HEK293 (cell line): Measurements from ENCODE around the gene SLC19A1.

Experiments
- AEBP2 ChIP-seq: fragments of 450-650 bp; formaldehyde crosslinking; IDR thresholded peaks from 2 replicates; pipeline ENCODE4 v1.5.1; 2016; ENCODE audit warnings: missing biosample characterization, missing genetic modification characterization, borderline replicate concordance
- BCL11B ChIP-seq: fragments of 450-650 bp; formaldehyde crosslinking; IDR thresholded peaks from 2 replicates; pipeline ENCODE4 v1.5.1; 2016; ENCODE audit warnings: low read depth, missing biosample characterization, missing genetic modification characterization
- HOXD13 ChIP-seq: sonication (generic); formaldehyde crosslinking; IDR thresholded peaks from 2 replicates; pipeline ENCODE4 v1.8.0; 2022; ENCODE audit warnings: missing genetic modification reagents, borderline replicate concordance
- IKZF3 ChIP-seq: fragments of 450-650 bp; IDR thresholded peaks from 2 replicates; pipeline ENCODE4 v1.5.0; 2018; ENCODE audit warnings: missing biosample characterization, mild to moderate bottlenecking, missing genetic modification characterization, moderate library complexity
- OVOL3 ChIP-seq: fragments of 450-650 bp; formaldehyde crosslinking; IDR thresholded peaks from 2 replicates; pipeline ENCODE4 v1.5.1; 2016; ENCODE audit warnings: missing biosample characterization, missing genetic modification characterization
- SALL2 ChIP-seq: fragments of 450-650 bp; formaldehyde crosslinking; IDR thresholded peaks from 2 replicates; pipeline ENCODE4 v1.5.0; 2017; ENCODE audit warnings: missing biosample characterization, mild to moderate bottlenecking, missing genetic modification characterization, borderline replicate concordance
- SETDB1 ChIP-seq: IDR thresholded peaks from one replicate; pipeline ENCODE4 v1.6.1; 2017; ENCODE audit warnings: mild to moderate bottlenecking, low read length, moderate library complexity, mixed read lengths; ENCODE audit not compliant: insufficient read length
- SP3 ChIP-seq: fragments of 450-650 bp; formaldehyde crosslinking; IDR thresholded peaks from 2 replicates; pipeline ENCODE4 v1.5.1; 2016; ENCODE audit warnings: missing biosample characterization, missing genetic modification characterization
- ZBTB20 ChIP-seq: fragments of 450-650 bp; formaldehyde crosslinking; IDR thresholded peaks from 2 replicates; pipeline ENCODE4 v1.5.1; 2016; ENCODE audit warnings: missing biosample characterization, missing genetic modification characterization
- ZBTB7A ChIP-seq: fragments of 450-650 bp; formaldehyde crosslinking; IDR thresholded peaks from 2 replicates; pipeline ENCODE4 v1.5.1; 2016; ENCODE audit warnings: low read depth, missing biosample characterization, missing genetic modification characterization
- ZFP41 ChIP-seq: fragments of 450-650 bp; formaldehyde crosslinking; IDR thresholded peaks from 2 replicates; pipeline ENCODE4 v1.5.1; 2016; ENCODE audit warnings: missing biosample characterization, missing genetic modification characterization, borderline replicate concordance
- ZNF155 ChIP-seq: fragments of 450-650 bp; formaldehyde crosslinking; IDR thresholded peaks from 2 replicates; pipeline ENCODE4 v1.5.1; 2016; ENCODE audit warnings: missing biosample characterization, missing genetic modification characterization
- ZNF202 ChIP-seq: fragments of 450-650 bp; formaldehyde crosslinking; IDR thresholded peaks from 2 replicates; pipeline ENCODE4 v1.5.1; 2016; ENCODE audit warnings: missing biosample characterization, missing genetic modification characterization, borderline replicate concordance
- ZNF211 ChIP-seq: fragments of 450-650 bp; formaldehyde crosslinking; IDR thresholded peaks from 2 replicates; pipeline ENCODE4 v1.5.1; 2016; ENCODE audit warnings: low read depth, missing biosample characterization, missing genetic modification characterization
- ZNF266 ChIP-seq: fragments of 450-650 bp; formaldehyde crosslinking; IDR thresholded peaks from 2 replicates; pipeline ENCODE4 v1.5.1; 2016; ENCODE audit warnings: missing biosample characterization, missing genetic modification characterization, low read depth
- ZNF292 ChIP-seq: fragments of 450-650 bp; formaldehyde crosslinking; IDR thresholded peaks from 2 replicates; pipeline ENCODE4 v1.5.1; 2016; ENCODE audit warnings: low read depth, missing biosample characterization, missing genetic modification characterization, borderline replicate concordance
- ZNF341 ChIP-seq: fragments of 450-650 bp; formaldehyde crosslinking; IDR thresholded peaks from 2 replicates; pipeline ENCODE4; 2016; ENCODE audit warnings: low read depth, missing biosample characterization, missing genetic modification characterization
- ZNF404 ChIP-seq: fragments of 450-650 bp; formaldehyde crosslinking; IDR thresholded peaks from 2 replicates; pipeline ENCODE4 v1.5.1; 2017; ENCODE audit warnings: missing biosample characterization, missing genetic modification characterization
- ZNF423 ChIP-seq: fragments of 450-650 bp; formaldehyde crosslinking; IDR thresholded peaks from 2 replicates; pipeline ENCODE4 v1.5.1; 2016; ENCODE audit warnings: missing biosample characterization, missing genetic modification characterization
- ZNF473 ChIP-seq: fragments of 450-650 bp; formaldehyde crosslinking; IDR thresholded peaks from 2 replicates; pipeline ENCODE4 v1.5.1; 2017; ENCODE audit warnings: missing biosample characterization, missing genetic modification characterization
- ZNF510 ChIP-seq: fragments of 450-650 bp; formaldehyde crosslinking; IDR thresholded peaks from 2 replicates; pipeline ENCODE4 v1.5.1; 2018; ENCODE audit warnings: mild to moderate bottlenecking, missing genetic modification characterization, missing biosample characterization; ENCODE audit not compliant: insufficient replicate concordance
- ZNF558 ChIP-seq: fragments of 450-650 bp; formaldehyde crosslinking; IDR thresholded peaks from 2 replicates; pipeline ENCODE4 v1.5.1; 2016; ENCODE audit warnings: missing biosample characterization, missing genetic modification characterization
- ZNF560 ChIP-seq: fragments of 450-650 bp; formaldehyde crosslinking; IDR thresholded peaks from 2 replicates; pipeline ENCODE4 v1.5.1; 2017; ENCODE audit warnings: missing biosample characterization, missing genetic modification characterization, borderline replicate concordance
- ZNF626 ChIP-seq: fragments of 450-650 bp; sonication (Bioruptor Pico); formaldehyde crosslinking; IDR thresholded peaks from 2 replicates; pipeline ENCODE4 v1.5.1; 2018; ENCODE audit warnings: missing biosample characterization, missing genetic modification characterization, inconsistent platforms
- ZNF664 ChIP-seq: fragments of 450-650 bp; formaldehyde crosslinking; IDR thresholded peaks from 2 replicates; pipeline ENCODE4 v1.5.1; 2016; ENCODE audit warnings: missing biosample characterization, missing genetic modification characterization
- ZNF747 ChIP-seq: fragments of 450-650 bp; formaldehyde crosslinking; IDR thresholded peaks from 2 replicates; pipeline ENCODE4 v1.5.1; 2016; ENCODE audit warnings: missing biosample characterization, missing genetic modification characterization
- ZSCAN5A ChIP-seq: fragments of 450-650 bp; formaldehyde crosslinking; IDR thresholded peaks from 2 replicates; pipeline ENCODE4 v1.5.1; 2016; ENCODE audit warnings: missing biosample characterization, missing genetic modification characterization
- TF ChIP-seq, protein P1 (sequence below): fragments of 450-650 bp; formaldehyde crosslinking; IDR thresholded peaks from 2 replicates; pipeline ENCODE4 v1.5.1; 2016; ENCODE audit warnings: missing biosample characterization, missing genetic modification characterization
- TF ChIP-seq, protein P2 (sequence below): fragments of 450-650 bp; formaldehyde crosslinking; IDR thresholded peaks from 2 replicates; pipeline ENCODE4 v1.5.1; 2016; ENCODE audit warnings: missing biosample characterization, missing genetic modification characterization
- TF ChIP-seq, protein P3 (sequence below): fragments of 450-650 bp; formaldehyde crosslinking; IDR thresholded peaks from 2 replicates; pipeline ENCODE4 v1.5.1; 2016; ENCODE audit warnings: missing biosample characterization, missing genetic modification characterization

The SLC19A1 gene

DNA sequence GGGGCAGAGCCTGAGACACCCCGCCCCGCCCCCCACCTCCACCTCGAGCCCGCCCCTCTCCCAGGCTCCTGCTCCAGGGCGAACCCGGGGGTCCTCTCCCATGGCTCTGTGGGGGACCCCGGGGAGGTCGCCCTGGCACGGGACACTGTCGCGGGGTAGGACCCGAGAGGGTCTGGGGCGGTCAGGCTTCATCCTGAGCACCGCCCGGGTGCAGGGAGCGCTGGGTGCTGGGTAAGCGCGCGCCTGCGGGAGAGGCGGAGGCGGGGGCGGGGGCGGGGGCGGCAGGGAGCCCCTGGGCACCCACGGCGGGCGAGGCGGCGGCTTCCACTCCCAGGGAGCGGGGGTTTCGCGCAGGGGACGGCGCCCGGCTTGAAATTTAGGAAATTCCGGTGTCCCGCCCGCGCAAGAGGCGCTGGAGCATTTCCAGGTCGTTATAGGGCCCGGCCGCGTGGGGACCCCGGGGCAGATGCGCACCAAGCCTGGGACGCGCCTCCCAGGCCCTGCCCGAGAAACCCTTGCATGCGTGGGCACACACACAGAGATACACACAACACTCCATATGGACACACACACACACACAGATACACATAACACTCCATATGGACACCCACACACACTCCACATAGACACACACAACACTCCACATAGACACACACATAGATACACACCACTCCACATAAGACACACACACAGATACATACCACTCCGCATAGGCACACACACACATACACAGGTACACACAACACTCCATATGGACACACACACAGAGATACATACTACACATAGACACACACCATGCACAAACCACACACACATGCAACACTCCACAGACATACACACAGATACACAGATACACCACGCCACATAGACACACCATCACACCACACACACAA is 48.7 kb upstream of the SLC19A1 start (continued):
- TF ChIP-seq HOXD13: no peak
- no peak for TF ChIP-seq SETDB1
- peak; percentile 96 for TF ChIP-seq ZBTB7A (tag by site-specific recombination)
- no peak for TF ChIP-seq ZNF341 (tag by site-specific recombination)
- TF ChIP-seq ZNF202 (tag by site-specific recombination): no peak
- TF ChIP-seq OVOL3 (tag by site-specific recombination): no peak
- TF ChIP-seq, protein P1, sequence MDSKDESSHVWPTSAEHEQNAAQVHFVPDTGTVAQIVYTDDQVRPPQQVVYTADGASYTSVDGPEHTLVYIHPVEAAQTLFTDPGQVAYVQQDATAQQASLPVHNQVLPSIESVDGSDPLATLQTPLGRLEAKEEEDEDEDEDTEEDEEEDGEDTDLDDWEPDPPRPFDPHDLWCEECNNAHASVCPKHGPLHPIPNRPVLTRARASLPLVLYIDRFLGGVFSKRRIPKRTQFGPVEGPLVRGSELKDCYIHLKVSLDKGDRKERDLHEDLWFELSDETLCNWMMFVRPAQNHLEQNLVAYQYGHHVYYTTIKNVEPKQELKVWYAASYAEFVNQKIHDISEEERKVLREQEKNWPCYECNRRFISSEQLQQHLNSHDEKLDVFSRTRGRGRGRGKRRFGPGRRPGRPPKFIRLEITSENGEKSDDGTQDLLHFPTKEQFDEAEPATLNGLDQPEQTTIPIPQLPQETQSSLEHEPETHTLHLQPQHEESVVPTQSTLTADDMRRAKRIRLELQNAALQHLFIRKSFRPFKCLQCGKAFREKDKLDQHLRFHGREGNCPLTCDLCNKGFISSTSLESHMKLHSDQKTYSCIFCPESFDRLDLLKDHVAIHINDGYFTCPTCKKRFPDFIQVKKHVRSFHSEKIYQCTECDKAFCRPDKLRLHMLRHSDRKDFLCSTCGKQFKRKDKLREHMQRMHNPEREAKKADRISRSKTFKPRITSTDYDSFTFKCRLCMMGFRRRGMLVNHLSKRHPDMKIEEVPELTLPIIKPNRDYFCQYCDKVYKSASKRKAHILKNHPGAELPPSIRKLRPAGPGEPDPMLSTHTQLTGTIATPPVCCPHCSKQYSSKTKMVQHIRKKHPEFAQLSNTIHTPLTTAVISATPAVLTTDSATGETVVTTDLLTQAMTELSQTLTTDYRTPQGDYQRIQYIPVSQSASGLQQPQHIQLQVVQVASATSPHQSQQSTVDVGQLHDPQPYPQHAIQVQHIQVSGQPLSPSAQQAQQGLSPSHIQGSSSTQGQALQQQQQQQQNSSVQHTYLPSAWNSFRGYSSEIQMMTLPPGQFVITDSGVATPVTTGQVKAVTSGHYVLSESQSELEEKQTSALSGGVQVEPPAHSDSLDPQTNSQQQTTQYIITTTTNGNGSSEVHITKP (tag by site-specific recombination): peak; percentile 71
- no peak for TF ChIP-seq ZNF747 (tag by site-specific recombination)
- TF ChIP-seq ZNF292 (tag by site-specific recombination): no peak
- TF ChIP-seq SP3 (tag by site-specific recombination): peak; percentile 69; the same call in 1 of the 2 replicates
- TF ChIP-seq ZNF266: peak; percentile 17
- no peak for TF ChIP-seq ZNF664 (tag by site-specific recombination)
- TF ChIP-seq ZBTB20: peak; percentile 52; the same call in 1 of the 2 replicates
- TF ChIP-seq ZNF404 (tag by site-specific recombination): no peak
- 0 out of 2 replicates have a peak, but pooled peaks have one; percentile 14 for TF ChIP-seq SALL2 (tag by site-specific recombination)
- TF ChIP-seq AEBP2 (tag by site-specific recombination): no peak; the same call in 1 of the 2 replicates
- TF ChIP-seq ZSCAN5A (tag by site-specific recombination): 0 out of 2 replicates have a peak, but pooled peaks have one; percentile 89
- TF ChIP-seq BCL11B (tag by site-specific recombination): no peak
- TF ChIP-seq ZNF473 (tag by site-specific recombination): no peak; the same call in none of the 2 replicates
- no peak for TF ChIP-seq ZNF558 (tag by site-specific recombination)
- no peak for TF ChIP-seq ZNF560 (tag by site-specific recombination)
- TF ChIP-seq ZNF510 (tag by site-specific recombination): no peak
- no peak for TF ChIP-seq ZNF626 (tag by site-specific recombination)
- TF ChIP-seq ZNF423 (tag by site-specific recombination): peak; percentile 26; the same call in 1 of the 2 replicates
- no peak for TF ChIP-seq IKZF3 (tag by site-specific recombination)
- TF ChIP-seq ZFP41 (tag by site-specific recombination): 0 out of 2 replicates have a peak, but pooled peaks have one; percentile 23
- TF ChIP-seq, protein P2, sequence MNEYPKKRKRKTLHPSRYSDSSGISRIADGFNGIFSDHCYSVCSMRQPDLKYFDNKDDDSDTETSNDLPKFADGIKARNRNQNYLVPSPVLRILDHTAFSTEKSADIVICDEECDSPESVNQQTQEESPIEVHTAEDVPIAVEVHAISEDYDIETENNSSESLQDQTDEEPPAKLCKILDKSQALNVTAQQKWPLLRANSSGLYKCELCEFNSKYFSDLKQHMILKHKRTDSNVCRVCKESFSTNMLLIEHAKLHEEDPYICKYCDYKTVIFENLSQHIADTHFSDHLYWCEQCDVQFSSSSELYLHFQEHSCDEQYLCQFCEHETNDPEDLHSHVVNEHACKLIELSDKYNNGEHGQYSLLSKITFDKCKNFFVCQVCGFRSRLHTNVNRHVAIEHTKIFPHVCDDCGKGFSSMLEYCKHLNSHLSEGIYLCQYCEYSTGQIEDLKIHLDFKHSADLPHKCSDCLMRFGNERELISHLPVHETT (tag by site-specific recombination): peak; percentile 96
- TF ChIP-seq, protein P3, sequence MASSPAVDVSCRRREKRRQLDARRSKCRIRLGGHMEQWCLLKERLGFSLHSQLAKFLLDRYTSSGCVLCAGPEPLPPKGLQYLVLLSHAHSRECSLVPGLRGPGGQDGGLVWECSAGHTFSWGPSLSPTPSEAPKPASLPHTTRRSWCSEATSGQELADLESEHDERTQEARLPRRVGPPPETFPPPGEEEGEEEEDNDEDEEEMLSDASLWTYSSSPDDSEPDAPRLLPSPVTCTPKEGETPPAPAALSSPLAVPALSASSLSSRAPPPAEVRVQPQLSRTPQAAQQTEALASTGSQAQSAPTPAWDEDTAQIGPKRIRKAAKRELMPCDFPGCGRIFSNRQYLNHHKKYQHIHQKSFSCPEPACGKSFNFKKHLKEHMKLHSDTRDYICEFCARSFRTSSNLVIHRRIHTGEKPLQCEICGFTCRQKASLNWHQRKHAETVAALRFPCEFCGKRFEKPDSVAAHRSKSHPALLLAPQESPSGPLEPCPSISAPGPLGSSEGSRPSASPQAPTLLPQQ (tag by site-specific recombination): no peak
- no peak; the same call in 1 of the 2 replicates for TF ChIP-seq ZNF155
- no peak for TF ChIP-seq ZNF211
